Activated naive CD4-positive, alpha-beta T cell treated with anti-CD3 and anti-CD28 coated beads, Interleukin-2, amount 10 ng/mL, durations not matched to agents 7 days and 5 days (primary cell): ENCODE data around the gene CLHC1.
"Not testable (repeated sequence)": the region's sequence is repeated elsewhere in the genome, so short reads cannot be mapped to it uniquely, and the experiment has no call there.

Source experiments
- CTCF ChIA-PET: fragments of 350-600 bp; sonication (Branson Sonifier 250); formaldehyde crosslinking; loops from one replicate; lab custom pipeline; 2021; ENCODE audit warnings: antibody characterized with exemption; lab: Charles Lee
- DNase-seq: peaks from one replicate; pipeline ENCODE4 v3.0.0-alpha.2; 2020
- H3K27ac Mint-ChIP-seq: one replicate; pipeline ENCODE4 v1.8.0; 2021; ENCODE audit warnings: mild to moderate bottlenecking, moderate library complexity, mixed read lengths
- H3K27me3 Mint-ChIP-seq: one replicate; pipeline ENCODE4 v1.8.0; 2021; ENCODE audit warnings: mild to moderate bottlenecking, mixed read lengths
- H3K36me3 Mint-ChIP-seq: one replicate; pipeline ENCODE4 v1.8.0; 2021; ENCODE audit warnings: mixed read lengths
- H3K4me1 Mint-ChIP-seq: one replicate; pipeline ENCODE4 v1.8.0; 2021; ENCODE audit warnings: mixed read lengths
- H3K4me3 Mint-ChIP-seq: one replicate; pipeline ENCODE4 v1.8.0; 2021; ENCODE audit warnings: mild to moderate bottlenecking, moderate library complexity, mixed read lengths
- H3K9me3 Mint-ChIP-seq: one replicate; pipeline ENCODE4 v1.8.0; 2021; ENCODE audit warnings: mixed read lengths

Gene CLHC1

GRCh38 chr2:55147041-55147440 lies 85.1 kb downstream of the CLHC1 start:
- H3K9me3 Mint-ChIP-seq, result peaks cover 5% of the 10 kb centered on the region
- H3K27me3 Mint-ChIP-seq, result no peaks in the 10 kb centered on the region
- peaks cover under 1% of the 10 kb centered on the region for H3K36me3 Mint-ChIP-seq
- DNase-seq, result no peak
- H3K27ac Mint-ChIP-seq, result no peak overlapping the region
- H3K4me3 Mint-ChIP-seq, result no peak overlapping the region
- H3K4me1 Mint-ChIP-seq, result peaks cover 7% of the 10 kb centered on the region
- CTCF ChIA-PET, result no interaction called here

- H3K27me3 Mint-ChIP-seq, result no peaks in the 10 kb centered on the region
- peaks cover 3% of the 10 kb centered on the region for H3K36me3 Mint-ChIP-seq
- peaks cover 13% of the 10 kb centered on the region for H3K4me1 Mint-ChIP-seq
- no peak for DNase-seq
- peaks cover 5% of the 10 kb centered on the region for H3K9me3 Mint-ChIP-seq
- H3K27ac Mint-ChIP-seq, result no peak overlapping the region
- H3K4me3 Mint-ChIP-seq, result no peak overlapping the region
- CTCF ChIA-PET, result no interaction called here
These were observed 85.8 kb downstream of the CLHC1 start for GRCh38 chr2:55146263-55146662.

DNA sequence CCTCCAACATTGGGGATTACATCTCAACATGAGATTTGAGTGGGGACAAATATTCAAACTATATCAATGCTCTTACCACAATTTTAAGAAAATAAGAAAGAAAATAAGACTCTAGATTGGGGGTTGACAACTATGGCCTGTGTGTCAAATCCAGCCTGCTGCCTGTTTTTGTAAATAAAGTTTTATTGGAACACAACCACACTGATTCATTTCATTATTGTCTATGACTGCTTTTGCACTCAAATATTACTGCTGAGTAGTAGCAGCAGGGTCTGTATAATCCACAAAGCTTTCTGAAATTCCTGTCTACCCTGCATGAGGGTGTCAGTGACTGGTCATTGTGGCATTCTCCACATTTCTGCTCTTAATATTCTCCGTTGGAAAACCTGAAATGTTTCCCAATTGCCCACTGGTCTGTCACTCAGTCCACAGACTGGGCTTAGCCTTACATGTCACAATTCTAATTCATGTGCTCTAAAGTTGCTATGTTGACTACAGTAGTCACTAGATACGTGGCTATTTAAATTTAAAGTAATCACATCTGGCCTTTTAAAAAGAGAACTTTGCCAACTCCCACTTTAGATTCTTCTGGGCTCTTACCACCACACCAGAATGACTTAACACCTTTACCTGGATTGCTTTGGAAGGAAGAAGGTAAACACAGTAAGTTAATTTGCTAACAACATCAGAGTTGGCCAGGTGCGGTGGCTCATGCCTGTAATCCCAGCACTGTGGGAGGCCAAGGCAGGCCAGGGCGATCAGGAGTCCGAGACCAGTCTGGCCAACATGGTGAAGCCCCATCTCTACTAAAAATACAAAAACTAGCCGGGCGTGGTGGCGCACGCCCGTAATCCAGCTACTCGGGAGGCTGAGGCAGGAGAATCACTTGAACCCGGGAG lies 86.9 kb downstream of the CLHC1 start:
- DNase-seq, result no peak
- no peak overlapping the region for H3K27ac Mint-ChIP-seq
- H3K4me3 Mint-ChIP-seq, result no peak overlapping the region
- no peaks in the 10 kb centered on the region for H3K27me3 Mint-ChIP-seq
- peaks cover 21% of the 10 kb centered on the region for H3K4me1 Mint-ChIP-seq
- CTCF ChIA-PET, result no interaction called here
- H3K9me3 Mint-ChIP-seq, result peaks cover 5% of the 10 kb centered on the region
- H3K36me3 Mint-ChIP-seq, result peaks cover 3% of the 10 kb centered on the region

DNA sequence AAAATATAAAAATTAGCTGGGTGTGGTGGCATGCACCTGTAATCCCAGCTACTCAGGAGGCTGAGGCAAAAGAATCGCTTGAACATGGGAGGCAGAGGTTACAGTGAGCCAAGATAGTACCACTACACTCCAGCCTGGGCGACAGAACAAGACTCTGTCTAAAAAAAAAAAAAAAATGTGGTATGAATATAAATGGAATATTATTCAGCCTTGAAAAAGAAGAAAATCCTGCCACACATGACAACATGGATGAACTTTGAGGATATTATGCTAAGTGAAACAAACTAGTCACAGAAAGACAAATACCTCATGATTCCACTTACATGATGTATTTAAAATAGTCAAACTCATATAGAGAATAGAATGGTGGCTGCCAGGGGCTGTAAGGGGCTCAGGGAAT lies 88.4 kb downstream of the CLHC1 start:
- H3K4me1 Mint-ChIP-seq, result peaks cover 21% of the 10 kb centered on the region
- H3K27ac Mint-ChIP-seq, H3K4me3 Mint-ChIP-seq, H3K36me3 Mint-ChIP-seq, H3K27me3 Mint-ChIP-seq, H3K9me3 Mint-ChIP-seq, CTCF ChIA-PET, DNase-seq: not testable (repeated sequence)

DNA sequence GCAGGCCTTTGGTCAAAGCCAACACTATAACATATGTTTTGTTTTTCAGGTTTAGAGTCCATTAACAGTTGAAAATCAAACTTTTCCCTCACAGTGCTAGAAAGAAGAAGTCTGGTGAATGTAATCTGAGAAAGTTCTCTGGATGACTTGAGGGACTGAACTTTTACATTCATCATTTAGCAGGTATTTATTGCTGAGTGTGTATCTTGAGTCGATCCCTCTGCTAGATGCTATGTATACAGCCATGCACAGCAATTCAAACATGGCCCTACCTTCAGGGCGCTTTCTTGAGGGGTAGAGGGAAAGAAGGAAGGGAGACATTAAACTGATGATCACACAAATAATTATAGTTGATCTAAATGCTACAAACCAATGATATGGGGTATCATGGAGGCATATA lies 89.6 kb downstream of the CLHC1 start:
- Mint-ChIP-seq H3K27ac (no peak overlapping the region), H3K27me3 (peaks cover 4% of the 10 kb centered on the region), H3K9me3 (peaks cover 5% of the 10 kb centered on the region), H3K4me3 (no peak overlapping the region), H3K4me1 (peaks cover 21% of the 10 kb centered on the region), H3K36me3 (peaks cover 3% of the 10 kb centered on the region)
- CTCF ChIA-PET, result interaction anchor here (1.0 kb wide), 1 partner anchor 26 kb away, joined by 3 read pairs; no protein-coding TSS in a partner anchor
- no peak for DNase-seq

DNA sequence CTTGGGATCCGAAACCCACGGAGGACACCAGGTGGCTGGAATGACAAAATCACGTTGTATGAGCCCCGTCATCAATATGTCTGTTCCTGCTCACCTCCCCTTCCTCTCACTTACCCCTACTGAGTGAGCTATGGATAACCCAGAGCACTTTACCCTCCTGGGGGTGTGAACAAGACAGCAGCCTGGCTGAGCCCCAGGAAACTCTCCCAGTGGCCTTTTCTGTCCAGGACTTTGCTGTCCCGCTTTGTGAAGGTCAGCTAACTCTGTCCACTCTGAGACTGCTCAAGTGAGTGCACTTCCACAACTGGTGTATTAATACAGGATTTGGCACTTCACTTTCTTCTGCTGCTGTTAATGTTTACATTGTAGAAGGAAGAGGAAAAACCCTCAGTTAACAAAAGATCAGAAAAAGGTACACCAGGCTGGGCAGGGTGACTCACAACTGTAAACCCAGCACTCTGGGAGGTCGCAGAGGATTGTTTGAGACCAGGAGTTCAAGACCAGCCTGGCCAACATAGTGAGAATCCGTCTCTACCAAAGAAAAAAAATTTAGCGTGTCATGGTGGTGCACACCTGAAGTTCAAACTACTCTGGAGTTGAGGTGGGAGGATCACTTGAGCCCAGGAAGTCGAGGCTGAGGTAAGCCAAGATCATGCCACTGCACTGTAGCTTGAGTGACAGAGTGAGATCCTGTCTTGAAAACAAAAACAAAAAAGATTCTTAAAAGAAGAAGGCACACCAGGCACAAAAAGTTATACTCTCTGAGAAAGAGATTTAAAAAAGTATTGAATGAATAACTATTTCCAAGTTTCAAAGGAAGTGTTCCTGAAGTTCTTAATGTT lies 90.3 kb downstream of the CLHC1 start:
- peak overlapping the region; percentile 62 for H3K27ac Mint-ChIP-seq
- peaks cover 3% of the 10 kb centered on the region for H3K36me3 Mint-ChIP-seq
- peaks cover 5% of the 10 kb centered on the region for H3K9me3 Mint-ChIP-seq
- CTCF ChIA-PET, result interaction anchor here (1.0 kb wide), 1 partner anchor 26 kb away, joined by 3 read pairs; no protein-coding TSS in a partner anchor
- DNase-seq, result peak; percentile 32
- peaks cover 9% of the 10 kb centered on the region for H3K27me3 Mint-ChIP-seq
- H3K4me1 Mint-ChIP-seq, result peaks cover 24% of the 10 kb centered on the region
- H3K4me3 Mint-ChIP-seq, result no peak overlapping the region

- no peak overlapping the region for H3K27ac Mint-ChIP-seq
- H3K4me3 Mint-ChIP-seq, result no peak overlapping the region
- CTCF ChIA-PET, result no interaction called here
- peaks cover 9% of the 10 kb centered on the region for H3K27me3 Mint-ChIP-seq
- H3K4me1 Mint-ChIP-seq, result peaks cover 33% of the 10 kb centered on the region
- no peak for DNase-seq
- peaks cover 5% of the 10 kb centered on the region for H3K9me3 Mint-ChIP-seq
- peaks cover 3% of the 10 kb centered on the region for H3K36me3 Mint-ChIP-seq
These were observed 91.5 kb downstream of the CLHC1 start for GRCh38 chr2:55140316-55141219.

GRCh38 chr2:55139305-55139704 lies 92.8 kb downstream of the CLHC1 start:
- Mint-ChIP-seq H3K36me3 (peaks cover 6% of the 10 kb centered on the region), H3K4me3 (no peak overlapping the region), H3K9me3 (peaks cover 5% of the 10 kb centered on the region), H3K4me1 (peaks cover 41% of the 10 kb centered on the region), H3K27me3 (peaks cover 9% of the 10 kb centered on the region), H3K27ac (no peak overlapping the region)
- CTCF ChIA-PET, result no interaction called here
- no peak for DNase-seq

GRCh38 chr2:55138882-55139229 lies 93.2 kb downstream of the CLHC1 start:
- DNase-seq, result no peak
- CTCF ChIA-PET, result no interaction called here
- Mint-ChIP-seq H3K27ac (no peak overlapping the region), H3K36me3 (peaks cover 6% of the 10 kb centered on the region), H3K4me3 (no peak overlapping the region), H3K27me3 (peaks cover 9% of the 10 kb centered on the region), H3K4me1 (peaks cover 45% of the 10 kb centered on the region), H3K9me3 (peaks cover 3% of the 10 kb centered on the region)

DNA sequence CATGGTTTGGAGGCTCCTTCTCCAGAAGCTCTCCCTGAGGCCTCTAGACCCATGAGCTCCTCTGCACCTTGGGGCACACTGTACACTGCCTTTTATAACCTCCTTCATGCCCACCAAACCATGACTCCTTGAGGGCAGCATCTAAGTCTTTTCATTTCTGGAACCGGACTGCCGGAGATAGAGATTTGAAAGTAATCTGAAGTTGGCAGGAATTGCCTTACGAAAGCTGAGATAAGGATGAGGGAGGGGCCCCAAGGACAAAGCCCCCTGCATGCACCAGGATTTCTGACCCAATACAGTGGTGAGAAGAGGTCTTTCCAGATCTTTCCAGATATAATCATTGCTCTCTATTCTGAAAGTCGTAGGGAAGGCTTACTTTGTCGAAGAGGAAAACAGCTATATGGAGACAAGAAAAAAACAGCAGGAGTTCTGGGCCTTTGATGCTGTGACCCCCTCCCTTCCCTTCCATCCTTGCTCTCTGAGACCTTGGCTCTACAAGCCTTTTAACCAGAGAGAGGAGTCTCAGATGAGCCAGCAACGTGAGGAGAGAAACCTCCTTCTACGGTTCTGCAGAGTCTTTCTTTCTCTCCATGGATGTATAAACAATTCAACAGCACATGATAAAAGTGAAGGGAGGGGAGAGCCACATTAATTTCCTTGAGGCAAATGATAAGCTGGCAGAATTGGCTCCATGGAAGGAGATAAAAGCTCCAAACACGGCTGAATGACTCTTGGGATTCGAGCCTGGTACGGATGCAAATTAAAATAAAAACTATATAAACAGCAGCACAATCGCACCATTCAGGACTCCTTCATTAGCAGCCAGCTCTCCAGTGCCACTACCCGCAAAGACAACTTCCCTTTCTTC lies 93.8 kb downstream of the CLHC1 start:
- H3K36me3 Mint-ChIP-seq, result peaks cover 7% of the 10 kb centered on the region

GRCh38 chr2:55137024-55137958 lies 94.8 kb downstream of the CLHC1 start:
- Mint-ChIP-seq H3K4me3 (no peak overlapping the region), H3K27me3 (peaks cover 9% of the 10 kb centered on the region), H3K9me3 (no peaks in the 10 kb centered on the region), H3K27ac (no peak overlapping the region), H3K4me1 (peaks cover 49% of the 10 kb centered on the region), H3K36me3 (peaks cover 8% of the 10 kb centered on the region)
- CTCF ChIA-PET, result interaction anchor here (0.7 to 1.1 kb wide), 2 partner anchors 89 to 298 kb away, joined by 3 read pairs; no protein-coding TSS in a partner anchor
- no peak for DNase-seq

More for the DNA sequence above, 93.8 kb downstream of the CLHC1 start:
- H3K9me3 Mint-ChIP-seq, result peaks cover 2% of the 10 kb centered on the region
- DNase-seq, result no peak
- no peak overlapping the region for H3K27ac Mint-ChIP-seq
- peaks cover 9% of the 10 kb centered on the region for H3K27me3 Mint-ChIP-seq
- CTCF ChIA-PET, result interaction anchor here (0.6 kb wide), 1 partner anchor 51 kb away, joined by 3 read pairs; no protein-coding TSS in a partner anchor
- peaks cover 52% of the 10 kb centered on the region for H3K4me1 Mint-ChIP-seq
- no peak overlapping the region for H3K4me3 Mint-ChIP-seq

DNA sequence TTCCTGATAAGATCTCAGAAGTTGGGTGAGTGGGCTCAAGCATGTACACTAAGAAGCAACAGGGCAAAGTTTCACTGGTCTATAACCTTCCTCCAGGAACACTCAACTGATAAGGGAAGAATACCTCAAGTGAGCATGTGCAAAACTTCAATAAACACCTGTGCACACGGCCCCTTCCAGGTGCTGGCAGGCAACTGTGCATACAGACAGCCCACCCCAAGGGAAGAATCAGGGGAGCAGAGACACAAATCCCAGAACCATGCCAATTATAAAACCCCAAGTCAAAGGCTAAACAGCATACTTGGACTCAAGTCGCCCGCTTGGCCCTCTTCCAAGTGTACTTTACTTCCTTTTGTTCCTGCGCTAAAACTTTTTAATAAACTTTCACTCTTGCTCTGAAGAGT lies 96.0 kb downstream of the CLHC1 start:
- no peak overlapping the region for H3K27ac Mint-ChIP-seq
- peaks cover 9% of the 10 kb centered on the region for H3K27me3 Mint-ChIP-seq
- no peaks in the 10 kb centered on the region for H3K9me3 Mint-ChIP-seq
- H3K36me3 Mint-ChIP-seq, result peaks cover 6% of the 10 kb centered on the region
- no peak for DNase-seq
- CTCF ChIA-PET, result interaction anchor here (0.7 kb wide), 1 partner anchor 88 kb away, joined by 3 read pairs; no protein-coding TSS in a partner anchor
- H3K4me3 Mint-ChIP-seq, result no peak overlapping the region
- peaks cover 41% of the 10 kb centered on the region for H3K4me1 Mint-ChIP-seq
